CD14-positive monocyte (primary cell): ENCODE measurements around the gene NFXL1. TPM values are rescaled to one million over a fixed set of nuclear protein-coding genes. Genes with fewer than 3 reads are reported as not detected.

Experiments
- DNase-seq, 3 donors: peaks; one replicate each; pipeline ENCODE4 v3.0.0-alpha.2; 2011 to 2022
- H2AFZ ChIP-seq: 2 replicates; pipeline ENCODE4 v1.6.0; 2012; ENCODE audit warnings: mild to moderate bottlenecking, low read depth, low read length, inconsistent platforms; ENCODE audit not compliant: insufficient read depth, poor library complexity, severe bottlenecking
- H3K27ac ChIP-seq, 2 donors: 1 replicate in 1 of 2; 2 replicates in 1 of 2; pipeline ENCODE4 v1.5.1; 2012 to 2013; ENCODE audit warnings: low read length in 2 of 2, control low read depth in 1 of 2, inconsistent platforms in 1 of 2, low read depth in 1 of 2, mild to moderate bottlenecking in 1 of 2
- H3K27me3 ChIP-seq, 2 donors: one replicate each; pipeline versions ENCODE4 v1.6.0 to v1.6.1; 2011 to 2013; ENCODE audit warnings: low read length in 2 of 2; ENCODE audit not compliant: control insufficient read depth in 2 of 2, insufficient read depth in 2 of 2
- H3K36me3 ChIP-seq, 2 donors: replicated peaks in 1 of 2; 1 replicate in 1 of 2; 2 replicates in 1 of 2; pipeline versions ENCODE4 v1.5.1 to v1.6.1; 2012 to 2013; ENCODE audit warnings: low read length in 2 of 2, control low read depth in 1 of 2, inconsistent platforms in 1 of 2, mild to moderate bottlenecking in 1 of 2; ENCODE audit not compliant: insufficient read depth in 2 of 2, control insufficient read depth in 1 of 2
- H3K4me1 ChIP-seq, 2 donors: 1 replicate in 1 of 2; 2 replicates in 1 of 2; pipeline versions ENCODE4 v1.5.1 to v1.6.1; 2012 to 2013; ENCODE audit warnings: low read length in 2 of 2, control low read depth in 1 of 2, inconsistent platforms in 1 of 2, mild to moderate bottlenecking in 1 of 2, moderate library complexity in 1 of 2; ENCODE audit not compliant: insufficient read depth in 2 of 2, control insufficient read depth in 1 of 2
- H3K4me2 ChIP-seq: replicated peaks from 2 replicates; pipeline ENCODE3; 2012; ENCODE audit warnings: low read length, moderate library complexity, mild to moderate bottlenecking; ENCODE audit not compliant: poor library complexity, severe bottlenecking; ENCODE audit errors: extremely low read depth
- H3K4me3 ChIP-seq, 3 experiments: fragments of 200-600 bp in 1 of 3; sonication (generic) in 1 of 3; replicated peaks in 1 of 3; 1 replicate in 2 of 3; 2 replicates in 1 of 3; pipeline ENCODE4 v1.5.1; 2011 to 2013; ENCODE audit warnings: low read length in 3 of 3, mild to moderate bottlenecking in 3 of 3, control low read depth in 2 of 3, low read depth in 2 of 3, inconsistent platforms in 1 of 3, moderate library complexity in 1 of 3
- H3K79me2 ChIP-seq: 2 replicates; pipeline ENCODE4 v1.6.0; 2012; ENCODE audit warnings: mild to moderate bottlenecking, control low read depth, inconsistent platforms, low read length, moderate library complexity; ENCODE audit not compliant: insufficient read depth
- H3K9ac ChIP-seq: 2 replicates; pipeline ENCODE4 v1.6.0; 2017; ENCODE audit warnings: low read length, mild to moderate bottlenecking; ENCODE audit not compliant: insufficient read depth, poor library complexity, severe bottlenecking
- H3K9me3 ChIP-seq, 2 donors: replicated peaks in 1 of 2; 1 replicate in 1 of 2; 2 replicates in 1 of 2; pipeline versions ENCODE4 v1.5.1 to v1.6.1; 2012 to 2013; ENCODE audit warnings: low read length in 2 of 2, control low read depth in 1 of 2; ENCODE audit not compliant: control insufficient read depth in 1 of 2, insufficient read depth in 1 of 2
- H4K20me1 ChIP-seq: 2 replicates; pipeline ENCODE4 v1.6.0; 2012; ENCODE audit warnings: mild to moderate bottlenecking, low read length, control low read depth, moderate library complexity; ENCODE audit not compliant: insufficient read depth
- H3K27ac Mint-ChIP-seq, 7 donors: one replicate each; pipeline ENCODE4 v1.8.0; 2020; ENCODE audit warnings: mild to moderate bottlenecking in 7 of 7, mixed read lengths in 7 of 7, moderate library complexity in 6 of 7, inconsistent platforms in 2 of 7
- H3K27me3 Mint-ChIP-seq, 3 donors: one replicate each; pipeline ENCODE4 v1.8.0; 2021 to 2022; ENCODE audit warnings: low read depth in 3 of 3, mild to moderate bottlenecking in 3 of 3, mixed read lengths in 3 of 3, moderate library complexity in 3 of 3, inconsistent platforms in 1 of 3
- H3K36me3 Mint-ChIP-seq, 2 donors: one replicate each; pipeline ENCODE4 v1.8.0; 2020; ENCODE audit warnings: mixed read lengths in 2 of 2, inconsistent platforms in 1 of 2, mild to moderate bottlenecking in 1 of 2
- H3K4me1 Mint-ChIP-seq: one replicate; pipeline ENCODE4 v1.8.0; 2020; ENCODE audit warnings: mild to moderate bottlenecking, mixed read lengths
- H3K4me3 Mint-ChIP-seq, 2 donors: one replicate each; pipeline ENCODE4 v1.8.0; 2020; ENCODE audit warnings: mild to moderate bottlenecking in 2 of 2, mixed read lengths in 2 of 2, moderate library complexity in 1 of 2
- H3K9me3 Mint-ChIP-seq, 7 donors: one replicate each; pipeline ENCODE4 v1.8.0; 2020 to 2022; ENCODE audit warnings: mixed read lengths in 7 of 7, mild to moderate bottlenecking in 6 of 7, moderate library complexity in 6 of 7, inconsistent platforms in 2 of 7
- CTCF ChIP-seq: fragments of 200-600 bp; IDR thresholded peaks from one replicate; pipeline ENCODE4 v1.8.0; 2022; ENCODE audit warnings: antibody characterized with exemption, mild to moderate bottlenecking
- WGBS: methylation state at CpG from one replicate; pipeline ENCODE4 v1.1.5; 2013; ENCODE audit warnings: missing lambda C conversion rate; ENCODE audit not compliant: insufficient coverage; 5-methylcytosine and 5-hydroxymethylcytosine counted together
- intact Hi-C, 2 donors: fragments of 100-400 bp; cut with micrococcal nuclease; formaldehyde crosslinking; loops; one replicate each; pipeline versions ENCODE4 v1.15.0 to v1.15.1; 2023
- polyA plus RNA-seq, 3 donors: library from polyadenylated mRNA; depleted of rRNA in 1 of 3; unstranded in 2 of 3; stranded (reverse) in 1 of 3; fragments of 300-500 nt in 2 of 3; fragments of >200 nt in 1 of 3; fragmentation: Illumina TruSeq in 2 of 3; gene quantifications; 1 replicate in 2 of 3; 2 replicates in 1 of 3; pipeline ENCODE4 v1.2.3, GENCODE V29; 2012 to 2021

NFXL1 gene
- polyA plus RNA-seq, 3 donors, result 3.6 to 26.2 (median 10.6) TPM

- Mint-ChIP-seq H3K4me3 (no peak overlapping the region), H3K9me3 (peaks cover 0 to 11% (median 5%) of the 10 kb centered on the region in 7 donors), H3K27me3 (peaks cover 2 to 13% (median 2%) of the 10 kb centered on the region in 3 donors), H3K27ac (no peak overlapping the region), H3K4me1 (no peaks in the 10 kb centered on the region), H3K36me3 (no peaks in the 10 kb centered on the region)
- Histone ChIP-seq H3K9ac (no peak overlapping the region), H3K27me3 (no peaks in the 10 kb centered on the region), H3K27ac (no peak overlapping the region), H3K4me1 (no peaks in the 10 kb centered on the region), H4K20me1 (no peaks in the 10 kb centered on the region), H2AFZ (no peak overlapping the region), H3K79me2 (no peaks in the 10 kb centered on the region), H3K9me3 (peaks cover 0 to 4% of the 10 kb centered on the region in 2 donors), H3K36me3 (no peaks in the 10 kb centered on the region), H3K4me3 (no peak overlapping the region), H3K4me2 (no peak overlapping the region)
- DNase-seq, result no peak
- no peak for TF ChIP-seq CTCF
- intact Hi-C loops, result no loop called here
- WGBS, result 71% methylated on average over 6 of the region's 10 CpGs
Observed at GRCh38 chr4:47954245-47954644, 39.9 kb upstream of the NFXL1 start.

- Histone ChIP-seq H3K4me3 (no peak overlapping the region), H3K9ac (no peak overlapping the region), H3K4me1 (no peaks in the 10 kb centered on the region), H3K9me3 (no peaks in the 10 kb centered on the region), H3K27ac (no peak overlapping the region), H4K20me1 (no peaks in the 10 kb centered on the region), H3K36me3 (no peaks in the 10 kb centered on the region), H3K4me2 (no peak overlapping the region), H3K27me3 (no peaks in the 10 kb centered on the region), H2AFZ (no peak overlapping the region), H3K79me2 (no peaks in the 10 kb centered on the region)
- Mint-ChIP-seq H3K27ac (no peak overlapping the region), H3K36me3 (no peaks in the 10 kb centered on the region), H3K4me3 (no peak overlapping the region), H3K4me1 (no peaks in the 10 kb centered on the region), H3K27me3 (peaks cover 0 to 4% (median 2%) of the 10 kb centered on the region in 3 donors), H3K9me3 (peaks cover 2 to 11% (median 5%) of the 10 kb centered on the region in 7 donors)
- WGBS, result no CpG with 5 or more reads among the region's 5 CpGs
- no peak for DNase-seq
- no peak for TF ChIP-seq CTCF
- intact Hi-C loops, result no loop called here
Observed at GRCh38 chr4:47945930-47946726, 31.7 kb upstream of the NFXL1 start.
